ENCODE results near the gene PRLH. TPM values are rescaled to one million over a fixed set of nuclear protein-coding genes. Genes with fewer than 3 reads are reported as not detected.

PRLH gene
- total RNA-seq, 1 donor from 2014 or later, result not detected

- no peak for DNase-seq (ENCODE audit: low spot score in 2 of 2)
- Histone ChIP-seq H3K4me1 (peaks cover 9 to 15% of the 10 kb centered on the region in 2 donors), H3K27me3 (no peaks in the 10 kb centered on the region), H3K4me3 (no peak overlapping the region), H3K27ac (no peak overlapping the region), H3K9me3 (no peaks in the 10 kb centered on the region), H3K36me3 (no peaks in the 10 kb centered on the region)
- intact Hi-C loops (cut with DNase I), result no loop called here
- TF ChIP-seq CTCF (IDR thresholded peaks at IDR 0.05), result no peak
Observed at GRCh38 chr2:237585590-237586221, 19.3 kb downstream of the PRLH start.

DNA sequence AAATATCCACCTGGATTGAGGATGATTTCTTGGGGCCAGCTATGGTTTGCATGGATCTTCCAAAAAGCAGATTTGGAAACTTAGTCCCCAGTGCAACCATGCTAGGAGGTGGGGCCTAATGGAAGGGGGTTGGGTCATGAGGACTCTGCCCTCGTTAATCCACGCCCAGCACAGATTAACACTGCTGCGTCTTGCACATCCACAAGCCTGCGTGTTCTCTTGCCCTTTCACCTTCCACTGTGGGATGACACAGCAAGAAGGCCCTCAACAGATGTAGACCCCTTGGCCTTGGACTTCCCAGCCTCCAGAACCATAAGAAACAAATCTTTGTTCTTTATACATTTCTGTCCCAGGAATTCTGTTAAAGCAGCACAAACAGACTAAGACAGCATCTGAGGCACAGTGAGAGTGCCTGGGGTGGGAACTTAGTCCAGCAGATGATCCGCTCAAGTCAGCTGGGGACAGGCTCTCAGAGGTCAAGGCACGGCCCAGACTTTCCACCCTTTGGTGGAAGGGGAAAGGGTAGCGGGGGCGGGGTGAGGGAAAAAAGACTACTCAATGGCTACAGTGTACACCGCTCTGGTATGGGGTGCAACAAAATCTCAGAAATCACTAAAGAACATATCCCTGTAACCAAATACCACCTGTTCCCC is 21.8 kb downstream of the PRLH start:
- intact Hi-C loops (cut with DNase I), result no loop called here
- no peak for TF ChIP-seq CTCF (IDR thresholded peaks at IDR 0.05)

GRCh38 chr2:237590272-237591140 is 24.1 kb downstream of the PRLH start, which contains the start of gene RAB17:
TSS of gene RAB17 (minus strand) at chr2:237590734. CDS start at chr2:237586154, 4,580 bp downstream.
- TF ChIP-seq CTCF (IDR thresholded peaks at IDR 0.05), result no peak
- H3K4me1 ChIP-seq, result peaks cover 15 to 36% of the 10 kb centered on the region in 2 donors

More for the DNA sequence above, 21.8 kb downstream of the PRLH start:
- H3K36me3 ChIP-seq, result no peaks in the 10 kb centered on the region
- peaks cover 6 to 13% of the 10 kb centered on the region in 2 donors for H3K4me1 ChIP-seq
- H3K27me3 ChIP-seq, result no peaks in the 10 kb centered on the region
- H3K9me3 ChIP-seq, result no peaks in the 10 kb centered on the region
- no peak overlapping the region for H3K4me3 ChIP-seq
- H3K27ac ChIP-seq, result no peak overlapping the region
- no peak for DNase-seq (ENCODE audit: low spot score in 2 of 2)

GRCh38 chr2:237591141-237591881 is 24.9 kb downstream of the PRLH start:
- Histone ChIP-seq H3K9me3 (no peaks in the 10 kb centered on the region), H3K4me1 (peaks cover 15 to 38% of the 10 kb centered on the region in 2 donors), H3K36me3 (no peaks in the 10 kb centered on the region), H3K27me3 (no peaks in the 10 kb centered on the region), H3K4me3 (no peak overlapping the region), H3K27ac (peak overlapping the region; percentile 22 to 66)
- DNase-seq (ENCODE audit: low spot score in 2 of 2), result no peak
- intact Hi-C loops (cut with DNase I), result loop anchor here (5.0 kb wide), 1 partner anchor 41 kb away; no protein-coding TSS in a partner anchor
- TF ChIP-seq CTCF (IDR thresholded peaks at IDR 0.05), result no peak

More at GRCh38 chr2:237590272-237591140, 24.1 kb downstream of the PRLH start, which contains the start of gene RAB17:
- Histone ChIP-seq H3K27me3 (no peaks in the 10 kb centered on the region), H3K36me3 (no peaks in the 10 kb centered on the region), H3K4me3 (no peak within 1 kb of the TSS), H3K9me3 (no peaks in the 10 kb centered on the region), H3K27ac (peak within 1 kb of the TSS; percentile 35 to 66)
- no peak for DNase-seq (ENCODE audit: low spot score in 2 of 2)
- intact Hi-C loops (cut with DNase I), result loop anchor here (5.0 kb wide), 1 partner anchor 42 kb away; no protein-coding TSS in a partner anchor

Data from ascending aorta (tissue), 2 donors.